GM12878 (cell line): ENCODE results near the gene FEM1B.

Source experiments
- CUX1 ChIP-seq: IDR thresholded peaks from 2 replicates; pipeline ENCODE4 v1.6.1; 2012; ENCODE audit warnings: improper control_type of control experiment, low read depth, low read length; ENCODE audit not compliant: insufficient replicate concordance
- JUND ChIP-seq: IDR thresholded peaks from 2 replicates; pipeline ENCODE4 v1.6.1; 2012; ENCODE audit warnings: low read depth, mild to moderate bottlenecking, low read length, improper control_type of control experiment, moderate library complexity
- RFX5 ChIP-seq: IDR thresholded peaks from 2 replicates; pipeline ENCODE4 v1.6.1; 2011; ENCODE audit warnings: low read depth, low read length, improper control_type of control experiment
- TF ChIP-seq, protein P1 (sequence below): fragments of 450-650 bp; IDR thresholded peaks from 2 replicates; pipeline ENCODE4 v1.6.1; 2014; ENCODE audit warnings: mild to moderate bottlenecking
- TF ChIP-seq, protein P2 (sequence below), 3 experiments: IDR thresholded peaks in 2 of 3; conservative IDR thresholded peaks in 1 of 3; 2 replicates each; pipeline ENCODE4 v1.5.1; 2011; ENCODE audit warnings: low read depth in 3 of 3, low read length in 3 of 3, mild to moderate bottlenecking in 3 of 3, control low read depth in 2 of 3, moderate library complexity in 2 of 3, inconsistent platforms in 1 of 3, mixed read lengths in 1 of 3; ENCODE audit not compliant: control insufficient read depth in 2 of 3, insufficient read depth in 1 of 3; ENCODE audit errors: extremely low read depth in 1 of 3

GRCh38 chr15:68271854-68272471, 5.6 kb upstream of the FEM1B start:
- TF ChIP-seq JUND: no peak
- TF ChIP-seq CUX1: no peak
- TF ChIP-seq, protein P1, sequence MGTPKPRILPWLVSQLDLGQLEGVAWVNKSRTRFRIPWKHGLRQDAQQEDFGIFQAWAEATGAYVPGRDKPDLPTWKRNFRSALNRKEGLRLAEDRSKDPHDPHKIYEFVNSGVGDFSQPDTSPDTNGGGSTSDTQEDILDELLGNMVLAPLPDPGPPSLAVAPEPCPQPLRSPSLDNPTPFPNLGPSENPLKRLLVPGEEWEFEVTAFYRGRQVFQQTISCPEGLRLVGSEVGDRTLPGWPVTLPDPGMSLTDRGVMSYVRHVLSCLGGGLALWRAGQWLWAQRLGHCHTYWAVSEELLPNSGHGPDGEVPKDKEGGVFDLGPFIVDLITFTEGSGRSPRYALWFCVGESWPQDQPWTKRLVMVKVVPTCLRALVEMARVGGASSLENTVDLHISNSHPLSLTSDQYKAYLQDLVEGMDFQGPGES: no peak
- TF ChIP-seq, protein P2, sequence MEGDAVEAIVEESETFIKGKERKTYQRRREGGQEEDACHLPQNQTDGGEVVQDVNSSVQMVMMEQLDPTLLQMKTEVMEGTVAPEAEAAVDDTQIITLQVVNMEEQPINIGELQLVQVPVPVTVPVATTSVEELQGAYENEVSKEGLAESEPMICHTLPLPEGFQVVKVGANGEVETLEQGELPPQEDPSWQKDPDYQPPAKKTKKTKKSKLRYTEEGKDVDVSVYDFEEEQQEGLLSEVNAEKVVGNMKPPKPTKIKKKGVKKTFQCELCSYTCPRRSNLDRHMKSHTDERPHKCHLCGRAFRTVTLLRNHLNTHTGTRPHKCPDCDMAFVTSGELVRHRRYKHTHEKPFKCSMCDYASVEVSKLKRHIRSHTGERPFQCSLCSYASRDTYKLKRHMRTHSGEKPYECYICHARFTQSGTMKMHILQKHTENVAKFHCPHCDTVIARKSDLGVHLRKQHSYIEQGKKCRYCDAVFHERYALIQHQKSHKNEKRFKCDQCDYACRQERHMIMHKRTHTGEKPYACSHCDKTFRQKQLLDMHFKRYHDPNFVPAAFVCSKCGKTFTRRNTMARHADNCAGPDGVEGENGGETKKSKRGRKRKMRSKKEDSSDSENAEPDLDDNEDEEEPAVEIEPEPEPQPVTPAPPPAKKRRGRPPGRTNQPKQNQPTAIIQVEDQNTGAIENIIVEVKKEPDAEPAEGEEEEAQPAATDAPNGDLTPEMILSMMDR (IDR thresholded peaks at IDR 0.05 in 2 of 3, conservative IDR thresholded peaks at IDR 0.05 in 1 of 3; ENCODE audit: control insufficient read depth in 2 of 3, extremely low read depth in 1 of 3, insufficient read depth in 1 of 3, low read depth in 3 of 3, low read length in 3 of 3): no peak
- TF ChIP-seq RFX5: no peak
